Dermis microvascular lymphatic vessel endothelial cell (primary cell): ENCODE data around the gene AUH. TPM values are rescaled to one million over a fixed set of nuclear protein-coding genes. Genes with fewer than 3 reads are reported as not detected.
"Not testable (repeated sequence)": the region's sequence is repeated elsewhere in the genome, so short reads cannot be mapped to it uniquely, and the experiment has no call there.

Source experiments
- DNase-seq, 2 donors: peaks; one replicate each; pipeline versions ENCODE4 v3.0.0 to v3.0.0-alpha.2; 2010; ENCODE audit warnings: low read depth in 2 of 2
- total RNA-seq: library from RNA; depleted of rRNA; stranded (reverse); fragments of >200 nt; gene quantifications from 2 replicates; pipeline ENCODE4 v1.2.1, GENCODE V29; 2014

Gene AUH
- 8.6 and 9.6 TPM in 2 replicates for total RNA-seq

GRCh38 chr9:91361291-91362050 is at the start of gene AUH:
Gene AUH, minus strand, starts transcription at chr9:91361918. Its CDS starts 29 bp downstream, at chr9:91361889.
- DNase-seq = peak; percentile 35 to 79

GRCh38 chr9:91411096-91411771 is 49.5 kb upstream of the AUH start:
- peak; percentile 46 to 58 for DNase-seq

- DNase-seq = no peak
Measured at GRCh38 chr9:91410161-91410560, 48.4 kb upstream of the AUH start.

- no peak for DNase-seq
Measured at GRCh38 chr9:91408475-91408874, 46.8 kb upstream of the AUH start.

- no peak for DNase-seq
Measured at GRCh38 chr9:91407580-91408318, 46.0 kb upstream of the AUH start.

- no peak for DNase-seq
Measured at GRCh38 chr9:91405343-91406077, 43.8 kb upstream of the AUH start.

GRCh38 chr9:91403665-91404543 is 42.2 kb upstream of the AUH start:
- no peak for DNase-seq

- no peak for DNase-seq
Measured at GRCh38 chr9:91398926-91399325, 37.2 kb upstream of the AUH start.

- DNase-seq = peak in 1 of 2 donors; percentile 71
Measured at GRCh38 chr9:91395553-91396471, 34.1 kb upstream of the AUH start.

GRCh38 chr9:91395106-91395552 is 33.4 kb upstream of the AUH start:
- DNase-seq = no peak

GRCh38 chr9:91393826-91394225 is 32.1 kb upstream of the AUH start:
- DNase-seq = no peak

- DNase-seq = no peak
Measured at GRCh38 chr9:91392435-91392834, 30.7 kb upstream of the AUH start.

GRCh38 chr9:91391818-91392217 is 30.1 kb upstream of the AUH start:
- DNase-seq = no peak

- peak in 1 of 2 donors; percentile 61 for DNase-seq
Measured at GRCh38 chr9:91391412-91391811, 29.7 kb upstream of the AUH start.

- not testable (repeated sequence) for DNase-seq
Measured at GRCh38 chr9:91389686-91390085, 28.0 kb upstream of the AUH start.

GRCh38 chr9:91386765-91387164 is 25.0 kb upstream of the AUH start:
- no peak for DNase-seq

- no peak for DNase-seq
Measured at GRCh38 chr9:91384954-91385353, 23.2 kb upstream of the AUH start.

GRCh38 chr9:91383577-91383976 is 21.9 kb upstream of the AUH start:
- DNase-seq = no peak

GRCh38 chr9:91382298-91382697 is 20.6 kb upstream of the AUH start:
- DNase-seq = no peak
